HepG2 (cell line): Measurements from ENCODE around the gene HARS2. TPM values are rescaled to one million over a fixed set of nuclear protein-coding genes. Genes with fewer than 3 reads are reported as not detected.

Experiments
- ARID2 ChIP-seq: sonication (generic); formaldehyde crosslinking; IDR thresholded peaks from 2 replicates; pipeline ENCODE4 v1.8.1; 2022; ENCODE audit warnings: mild to moderate bottlenecking, missing genetic modification reagents, borderline replicate concordance
- ASH2L ChIP-seq: fragments of 300-600, 200-600 bp; sonication (generic); IDR thresholded peaks from 2 replicates; pipeline ENCODE4 v1.7.0; 2017; ENCODE audit warnings: low read depth, mild to moderate bottlenecking, moderate library complexity, mixed read lengths, low read length; ENCODE audit not compliant: insufficient read length
- CBFB ChIP-seq: sonication (generic); formaldehyde crosslinking; IDR thresholded peaks from 2 replicates; pipeline ENCODE4 v1.4.0; 2020; ENCODE audit warnings: missing genetic modification reagents
- ELF3 ChIP-seq: IDR thresholded peaks from 2 replicates; pipeline ENCODE4 v1.6.1; 2016; ENCODE audit warnings: missing genetic modification reagents, missing compliant biosample characterization
- GFI1 ChIP-seq: sonication (generic); formaldehyde crosslinking; IDR thresholded peaks from 2 replicates; pipeline ENCODE4 v1.5.0; 2020; ENCODE audit warnings: missing genetic modification reagents, mild to moderate bottlenecking, borderline replicate concordance
- KAT8 ChIP-seq: IDR thresholded peaks from 2 replicates; pipeline ENCODE4 v1.6.1; 2016; ENCODE audit warnings: missing genetic modification reagents, missing compliant biosample characterization
- KMT2A ChIP-seq: sonication (generic); formaldehyde crosslinking; IDR thresholded peaks from 2 replicates; pipeline ENCODE4 v1.4.0; 2020; ENCODE audit warnings: missing genetic modification reagents
- MAZ ChIP-seq, 2 experiments: sonication (generic) in 1 of 2; formaldehyde crosslinking in 1 of 2; IDR thresholded peaks; 2 replicates each; pipeline versions ENCODE4 v1.5.0 to v1.6.1; 2012 to 2020; ENCODE audit warnings: low read depth in 2 of 2, mild to moderate bottlenecking in 2 of 2, borderline replicate concordance in 1 of 2, improper control_type of control experiment in 1 of 2, low read length in 1 of 2, missing genetic modification reagents in 1 of 2, moderate library complexity in 1 of 2
- MIXL1 ChIP-seq: IDR thresholded peaks from 2 replicates; pipeline ENCODE4 v1.6.1; 2016
- PHF5A ChIP-seq: IDR thresholded peaks from one replicate; pipeline ENCODE4 v1.6.1; 2018; ENCODE audit warnings: low read depth, missing genetic modification reagents; ENCODE audit not compliant: unreplicated experiment
- RXRA ChIP-seq: sonication (generic); formaldehyde crosslinking; IDR thresholded peaks from 2 replicates; pipeline ENCODE4 v1.5.1; 2020; ENCODE audit warnings: missing genetic modification reagents
- SMARCC2 ChIP-seq: fragments of 450-650 bp; IDR thresholded peaks from 2 replicates; pipeline ENCODE4 v1.6.1; 2017; ENCODE audit warnings: antibody characterized with exemption, mild to moderate bottlenecking
- SNAPC2 ChIP-seq: sonication (generic); formaldehyde crosslinking; IDR thresholded peaks from 2 replicates; pipeline ENCODE4 v1.8.1; 2022; ENCODE audit warnings: mild to moderate bottlenecking, missing genetic modification reagents
- ZNF230 ChIP-seq: sonication (generic); formaldehyde crosslinking; IDR thresholded peaks from 2 replicates; pipeline ENCODE4 v1.4.0; 2020; ENCODE audit warnings: mild to moderate bottlenecking, missing genetic modification reagents
- ZNF354B ChIP-seq: sonication (generic); formaldehyde crosslinking; IDR thresholded peaks from 2 replicates; pipeline ENCODE4 v1.8.0; 2022; ENCODE audit warnings: mild to moderate bottlenecking, missing genetic modification reagents
- ZNF558 ChIP-seq: sonication (generic); formaldehyde crosslinking; IDR thresholded peaks from 2 replicates; pipeline ENCODE4 v1.9.0; 2022; ENCODE audit warnings: mild to moderate bottlenecking, missing genetic modification reagents, borderline replicate concordance
- polyA plus RNA-seq, 8 experiments: library from polyadenylated mRNA; depleted of rRNA in 3 of 8; stranded (reverse) in 7 of 8; unstranded in 1 of 8; fragments of >200 nt; fragmentation: Illumina TruSeq in 4 of 8; extraction: Trizol in 4 of 8; gene quantifications; 2 replicates each; pipeline versions ENCODE4 v1.2.1 to v1.2.3, GENCODE V29; 2011 to 2016; ENCODE audit warnings: low read depth in 4 of 8, missing spikeins in 1 of 8, mixed read lengths in 1 of 8; ENCODE audit not compliant: insufficient read depth in 1 of 8
- total RNA-seq, 5 experiments: library from RNA; depleted of rRNA; stranded (reverse); fragments of >200 nt; fragmentation: Illumina TruSeq; extraction: Trizol; gene quantifications; 2 replicates each; pipeline ENCODE4 v1.2.3, GENCODE V29; 2016; ENCODE audit warnings: low read depth in 1 of 5
- TF ChIP-seq, protein P1 (sequence below): sonication (generic); formaldehyde crosslinking; IDR thresholded peaks from 2 replicates; pipeline ENCODE4 v1.4.0; 2020; ENCODE audit warnings: missing genetic modification reagents
- TF ChIP-seq, protein P2 (sequence below): sonication (generic); formaldehyde crosslinking; IDR thresholded peaks from 2 replicates; pipeline ENCODE4 v1.5.0; 2020; ENCODE audit warnings: missing genetic modification reagents
- TF ChIP-seq, protein P3 (sequence below): IDR thresholded peaks from 2 replicates; pipeline ENCODE4 v1.6.1; 2016; ENCODE audit warnings: missing compliant biosample characterization, missing genetic modification reagents, borderline replicate concordance
- TF ChIP-seq, protein P4 (sequence below): sonication (generic); formaldehyde crosslinking; IDR thresholded peaks from 2 replicates; pipeline ENCODE4 v1.4.0; 2020; ENCODE audit warnings: low read depth, missing genetic modification reagents

The HARS2 gene
- total and polyA plus RNA-seq, 2 of the 13 experiments (the other 11 are each of a cell fraction or from before 2014, with no cell fraction given) = 17.9 to 25.8 TPM

DNA sequence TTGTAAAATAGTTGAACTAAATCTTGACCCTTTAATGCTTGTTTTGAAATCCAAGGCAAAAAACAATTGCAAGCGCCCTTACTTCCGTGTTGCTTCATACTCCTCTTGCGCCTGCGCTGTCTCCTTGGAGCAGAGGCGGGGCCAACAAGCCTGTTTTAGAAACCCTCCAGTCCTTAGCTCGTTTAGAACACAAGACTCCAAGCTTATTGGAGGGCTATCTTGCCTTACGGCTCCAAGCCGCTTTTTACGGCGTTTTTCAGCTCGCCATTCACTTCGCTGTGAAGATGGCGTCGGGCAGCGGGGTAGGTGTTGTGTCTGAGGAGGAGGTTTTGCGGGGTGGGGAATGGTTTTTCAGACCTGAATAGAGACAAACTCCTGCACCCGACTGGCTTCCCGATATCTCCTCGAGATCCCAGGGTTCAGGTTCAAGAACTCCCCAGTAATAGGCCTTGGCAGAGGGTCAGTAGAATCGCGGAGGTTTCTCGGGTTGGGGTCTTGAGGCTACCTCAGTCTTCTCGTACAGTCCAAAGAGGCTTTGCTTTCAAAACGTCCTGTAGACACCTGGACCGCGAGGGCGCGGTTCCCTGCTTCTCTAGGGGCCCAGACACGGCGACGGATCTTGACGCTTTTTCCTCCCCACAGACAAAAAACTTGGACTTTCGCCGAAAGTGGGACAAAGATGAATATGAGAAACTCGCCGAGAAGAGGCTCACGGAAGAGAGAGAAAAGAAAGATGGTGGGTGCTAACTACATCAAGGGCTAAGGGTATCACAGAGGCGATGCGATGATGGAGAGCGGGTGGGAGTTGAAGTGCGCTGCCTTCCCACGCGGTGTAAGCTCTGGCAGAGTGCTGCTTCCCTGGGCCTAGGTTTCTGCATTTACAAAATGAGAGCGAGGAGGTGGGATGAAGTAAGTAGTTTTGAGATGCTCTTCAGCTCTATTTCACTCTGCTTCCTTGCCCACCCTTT lies 9.2 kb downstream of the HARS2 start, which contains the start of gene ZMAT2 (continued):
- TF ChIP-seq, protein P1, sequence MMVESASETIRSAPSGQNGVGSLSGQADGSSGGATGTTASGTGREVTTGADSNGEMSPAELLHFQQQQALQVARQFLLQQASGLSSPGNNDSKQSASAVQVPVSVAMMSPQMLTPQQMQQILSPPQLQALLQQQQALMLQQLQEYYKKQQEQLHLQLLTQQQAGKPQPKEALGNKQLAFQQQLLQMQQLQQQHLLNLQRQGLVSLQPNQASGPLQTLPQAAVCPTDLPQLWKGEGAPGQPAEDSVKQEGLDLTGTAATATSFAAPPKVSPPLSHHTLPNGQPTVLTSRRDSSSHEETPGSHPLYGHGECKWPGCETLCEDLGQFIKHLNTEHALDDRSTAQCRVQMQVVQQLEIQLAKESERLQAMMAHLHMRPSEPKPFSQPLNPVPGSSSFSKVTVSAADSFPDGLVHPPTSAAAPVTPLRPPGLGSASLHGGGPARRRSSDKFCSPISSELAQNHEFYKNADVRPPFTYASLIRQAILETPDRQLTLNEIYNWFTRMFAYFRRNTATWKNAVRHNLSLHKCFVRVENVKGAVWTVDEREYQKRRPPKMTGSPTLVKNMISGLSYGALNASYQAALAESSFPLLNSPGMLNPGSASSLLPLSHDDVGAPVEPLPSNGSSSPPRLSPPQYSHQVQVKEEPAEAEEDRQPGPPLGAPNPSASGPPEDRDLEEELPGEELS (CRISPR knock-in tag) = peak; percentile 45; the same call in 1 of the 2 replicates
- TF ChIP-seq ASH2L (peak; percentile 78), KMT2A (CRISPR knock-in tag) (peak; percentile 89), SMARCC2 (no peak), RXRA (CRISPR knock-in tag) (no peak), KAT8 (CRISPR knock-in tag) (peak; percentile 99), GFI1 (CRISPR knock-in tag) (no peak; the same call in 1 of the 2 replicates), ZNF354B (CRISPR knock-in tag) (no peak), ARID2 (CRISPR knock-in tag) (peak; percentile 43; the same call in 1 of the 2 replicates), ZNF230 (CRISPR knock-in tag) (no peak), CBFB (CRISPR knock-in tag) (peak; percentile 28; the same call in 1 of the 2 replicates), SNAPC2 (CRISPR knock-in tag) (0 out of 2 replicates have a peak, but pooled peaks have one; percentile 34), MIXL1 (CRISPR knock-in tag) (peak; percentile 70; the same call in 1 of the 2 replicates), PHF5A (CRISPR knock-in tag) (peak; percentile 41), MAZ (IDR thresholded peaks at IDR 0.05; ENCODE audit: borderline replicate concordance, low read depth, low read length) (no peak), MAZ (CRISPR knock-in tag; IDR thresholded peaks at IDR 0.05; ENCODE audit: low read depth) (peak; percentile 51; the same call in 1 of the 2 replicates), ZNF558 (CRISPR knock-in tag) (no peak), ELF3 (CRISPR knock-in tag) (peak; percentile 73; the same call in 1 of the 2 replicates)
- TF ChIP-seq, protein P2, sequence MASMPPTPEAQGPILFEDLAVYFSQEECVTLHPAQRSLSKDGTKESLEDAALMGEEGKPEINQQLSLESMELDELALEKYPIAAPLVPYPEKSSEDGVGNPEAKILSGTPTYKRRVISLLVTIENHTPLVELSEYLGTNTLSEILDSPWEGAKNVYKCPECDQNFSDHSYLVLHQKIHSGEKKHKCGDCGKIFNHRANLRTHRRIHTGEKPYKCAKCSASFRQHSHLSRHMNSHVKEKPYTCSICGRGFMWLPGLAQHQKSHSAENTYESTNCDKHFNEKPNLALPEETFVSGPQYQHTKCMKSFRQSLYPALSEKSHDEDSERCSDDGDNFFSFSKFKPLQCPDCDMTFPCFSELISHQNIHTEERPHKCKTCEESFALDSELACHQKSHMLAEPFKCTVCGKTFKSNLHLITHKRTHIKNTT = no peak
- TF ChIP-seq, protein P3, sequence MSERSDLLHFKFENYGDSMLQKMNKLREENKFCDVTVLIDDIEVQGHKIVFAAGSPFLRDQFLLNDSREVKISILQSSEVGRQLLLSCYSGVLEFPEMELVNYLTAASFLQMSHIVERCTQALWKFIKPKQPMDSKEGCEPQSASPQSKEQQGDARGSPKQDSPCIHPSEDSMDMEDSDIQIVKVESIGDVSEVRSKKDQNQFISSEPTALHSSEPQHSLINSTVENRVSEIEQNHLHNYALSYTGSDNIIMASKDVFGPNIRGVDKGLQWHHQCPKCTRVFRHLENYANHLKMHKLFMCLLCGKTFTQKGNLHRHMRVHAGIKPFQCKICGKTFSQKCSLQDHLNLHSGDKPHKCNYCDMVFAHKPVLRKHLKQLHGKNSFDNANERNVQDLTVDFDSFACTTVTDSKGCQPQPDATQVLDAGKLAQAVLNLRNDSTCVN (CRISPR knock-in tag) = 0 out of 2 replicates have a peak, but pooled peaks have one; percentile 21
- TF ChIP-seq, protein P4, sequence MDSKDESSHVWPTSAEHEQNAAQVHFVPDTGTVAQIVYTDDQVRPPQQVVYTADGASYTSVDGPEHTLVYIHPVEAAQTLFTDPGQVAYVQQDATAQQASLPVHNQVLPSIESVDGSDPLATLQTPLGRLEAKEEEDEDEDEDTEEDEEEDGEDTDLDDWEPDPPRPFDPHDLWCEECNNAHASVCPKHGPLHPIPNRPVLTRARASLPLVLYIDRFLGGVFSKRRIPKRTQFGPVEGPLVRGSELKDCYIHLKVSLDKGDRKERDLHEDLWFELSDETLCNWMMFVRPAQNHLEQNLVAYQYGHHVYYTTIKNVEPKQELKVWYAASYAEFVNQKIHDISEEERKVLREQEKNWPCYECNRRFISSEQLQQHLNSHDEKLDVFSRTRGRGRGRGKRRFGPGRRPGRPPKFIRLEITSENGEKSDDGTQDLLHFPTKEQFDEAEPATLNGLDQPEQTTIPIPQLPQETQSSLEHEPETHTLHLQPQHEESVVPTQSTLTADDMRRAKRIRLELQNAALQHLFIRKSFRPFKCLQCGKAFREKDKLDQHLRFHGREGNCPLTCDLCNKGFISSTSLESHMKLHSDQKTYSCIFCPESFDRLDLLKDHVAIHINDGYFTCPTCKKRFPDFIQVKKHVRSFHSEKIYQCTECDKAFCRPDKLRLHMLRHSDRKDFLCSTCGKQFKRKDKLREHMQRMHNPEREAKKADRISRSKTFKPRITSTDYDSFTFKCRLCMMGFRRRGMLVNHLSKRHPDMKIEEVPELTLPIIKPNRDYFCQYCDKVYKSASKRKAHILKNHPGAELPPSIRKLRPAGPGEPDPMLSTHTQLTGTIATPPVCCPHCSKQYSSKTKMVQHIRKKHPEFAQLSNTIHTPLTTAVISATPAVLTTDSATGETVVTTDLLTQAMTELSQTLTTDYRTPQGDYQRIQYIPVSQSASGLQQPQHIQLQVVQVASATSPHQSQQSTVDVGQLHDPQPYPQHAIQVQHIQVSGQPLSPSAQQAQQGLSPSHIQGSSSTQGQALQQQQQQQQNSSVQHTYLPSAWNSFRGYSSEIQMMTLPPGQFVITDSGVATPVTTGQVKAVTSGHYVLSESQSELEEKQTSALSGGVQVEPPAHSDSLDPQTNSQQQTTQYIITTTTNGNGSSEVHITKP = peak; percentile 71
